H1 (cell line): ENCODE results near the gene GSG1L. TPM values are rescaled to one million over a fixed set of nuclear protein-coding genes. Genes with fewer than 3 reads are reported as not detected.
A peak's percentile ranks its signal among the peaks of the same experiment; 100 is the strongest.

Experiments
- CTCF ChIA-PET: fragments of 300-600 bp; sonication (Branson Sonifier 250); formaldehyde crosslinking; loops from one replicate; lab custom pipeline; 2021; ENCODE audit not compliant: partially characterized antibody; lab: Charles Lee
- POLR2A ChIA-PET: fragments of 300-600 bp; sonication (Branson Sonifier 250); formaldehyde crosslinking; loops from one replicate; lab custom pipeline; 2021; ENCODE audit warnings: inconsistent platforms; ENCODE audit not compliant: partially characterized antibody; lab: Charles Lee
- DNase-seq, 2 experiments: peaks; one replicate each; pipeline versions ENCODE4 v3.0.0 to v3.0.0-alpha.2; 2010 to 2022; ENCODE audit warnings: low spot score in 2 of 2, low read depth in 1 of 2, mixed read lengths in 1 of 2
- FAIRE-seq: peaks from 2 replicates; lab custom pipeline; 2011; peaks lifted over from hg19 to GRCh38; lab: Jason Lieb, UNC
- H2AFZ ChIP-seq: 2 replicates; pipeline ENCODE4 v1.8.1; 2012; ENCODE audit warnings: low read length, inconsistent platforms
- H2AK5ac ChIP-seq: 2 replicates; pipeline ENCODE4 v1.6.1; 2013; ENCODE audit warnings: low read depth, low read length
- H2BK120ac ChIP-seq: replicated peaks from 2 replicates; pipeline ENCODE3; 2013; ENCODE audit warnings: low read depth, low read length, inconsistent platforms
- H2BK12ac ChIP-seq: 2 replicates; pipeline ENCODE4 v1.6.1; 2013; ENCODE audit warnings: low read depth, low read length
- H2BK15ac ChIP-seq: 2 replicates; pipeline ENCODE4 v1.6.1; 2013; ENCODE audit warnings: low read length
- H2BK20ac ChIP-seq: 2 replicates; pipeline ENCODE4 v1.6.1; 2013; ENCODE audit warnings: low read length
- H2BK5ac ChIP-seq: 2 replicates; pipeline ENCODE4 v1.6.1; 2013; ENCODE audit warnings: low read depth, low read length
- H3K14ac ChIP-seq: 2 replicates; pipeline ENCODE4 v1.6.1; 2013; ENCODE audit warnings: inconsistent platforms; ENCODE audit not compliant: insufficient read length
- H3K18ac ChIP-seq: 2 replicates; pipeline ENCODE4 v1.6.1; 2013; ENCODE audit warnings: low read length; ENCODE audit errors: extremely low read depth
- H3K23ac ChIP-seq: 2 replicates; pipeline ENCODE4 v1.6.1; 2013; ENCODE audit warnings: inconsistent platforms; ENCODE audit not compliant: insufficient read length
- H3K23me2 ChIP-seq: 2 replicates; pipeline ENCODE4 v1.6.1; 2013; ENCODE audit warnings: low read depth, low read length
- H3K27ac ChIP-seq: 2 replicates; pipeline ENCODE4 v1.6.1; 2011; ENCODE audit warnings: low read depth, low read length, inconsistent platforms
- H3K27me3 ChIP-seq, 4 experiments: replicated peaks in 1 of 4; 1 replicate in 1 of 4; 2 replicates in 3 of 4; pipeline versions ENCODE4 v1.6.1 to v1.8.1; 2011 to 2013; ENCODE audit warnings: low read length in 3 of 4, mild to moderate bottlenecking in 3 of 4, inconsistent platforms in 2 of 4, mixed read lengths in 2 of 4, moderate library complexity in 1 of 4; ENCODE audit not compliant: control insufficient read depth in 3 of 4, insufficient read depth in 3 of 4; ENCODE audit errors: extremely low read depth in 1 of 4
- H3K36me3 ChIP-seq, 4 experiments: 2 replicates each; pipeline versions ENCODE4 v1.6.1 to v1.8.1; 2011 to 2013; ENCODE audit warnings: mild to moderate bottlenecking in 4 of 4, low read length in 3 of 4, moderate library complexity in 2 of 4, control low read depth in 1 of 4, inconsistent platforms in 1 of 4; ENCODE audit not compliant: insufficient read depth in 4 of 4, control insufficient read depth in 2 of 4
- H3K4ac ChIP-seq: replicated peaks from 2 replicates; pipeline ENCODE3; 2013; ENCODE audit warnings: low read length, low read depth, mixed read lengths, inconsistent platforms; ENCODE audit not compliant: insufficient read length
- H3K4me1 ChIP-seq, 4 experiments: replicated peaks in 1 of 4; 1 replicate in 1 of 4; 2 replicates in 3 of 4; pipeline versions ENCODE4 v1.6.1 to v1.8.1; 2011 to 2013; ENCODE audit warnings: low read length in 3 of 4, inconsistent platforms in 2 of 4, mixed read lengths in 1 of 4; ENCODE audit not compliant: insufficient read depth in 4 of 4, control insufficient read depth in 3 of 4
- H3K4me2 ChIP-seq, 2 experiments: 2 replicates each; pipeline versions ENCODE4 v1.6.1 to v1.8.1; 2011 to 2013; ENCODE audit warnings: low read depth in 2 of 2, low read length in 2 of 2, control low read depth in 1 of 2, inconsistent platforms in 1 of 2, mild to moderate bottlenecking in 1 of 2; ENCODE audit not compliant: insufficient read depth in 1 of 2
- H3K4me3 ChIP-seq, 4 experiments: fragments of 200-600, 300-600 bp in 1 of 4; sonication (generic), shearing (Covaris generic), sonication (Bioruptor Twin) in 1 of 4; 2 replicates each; pipeline versions ENCODE4 v1.5.1 to v1.8.1; 2011 to 2016; ENCODE audit warnings: low read length in 4 of 4, low read depth in 3 of 4, control low read depth in 2 of 4, inconsistent platforms in 2 of 4, mild to moderate bottlenecking in 2 of 4, mixed read lengths in 1 of 4, moderate library complexity in 1 of 4; ENCODE audit not compliant: insufficient read depth in 2 of 4; ENCODE audit errors: extremely low read depth in 1 of 4
- H3K56ac ChIP-seq: replicated peaks from 2 replicates; pipeline ENCODE3; 2013; ENCODE audit warnings: low read depth, mild to moderate bottlenecking, mixed read lengths, low read length, inconsistent platforms; ENCODE audit not compliant: insufficient read length
- H3K79me1 ChIP-seq: 2 replicates; pipeline ENCODE4 v1.6.1; 2013; ENCODE audit warnings: low read depth, low read length, control low read depth
- H3K79me2 ChIP-seq, 2 experiments: 2 replicates each; pipeline versions ENCODE4 v1.6.1 to v1.8.1; 2012 to 2013; ENCODE audit warnings: low read length in 2 of 2, mild to moderate bottlenecking in 2 of 2, inconsistent platforms in 1 of 2; ENCODE audit not compliant: insufficient read depth in 2 of 2, control insufficient read depth in 1 of 2
- H3K9ac ChIP-seq, 4 experiments: replicated peaks in 1 of 4; 1 replicate in 1 of 4; 2 replicates in 3 of 4; pipeline versions ENCODE4 v1.6.1 to v1.8.1; 2011 to 2013; ENCODE audit warnings: low read depth in 3 of 4, low read length in 3 of 4, control low read depth in 2 of 4, mild to moderate bottlenecking in 2 of 4, moderate library complexity in 2 of 4, inconsistent platforms in 1 of 4; ENCODE audit errors: extremely low read depth in 1 of 4
- H3K9me3 ChIP-seq, 2 experiments: 2 replicates each; pipeline versions ENCODE4 v1.6.1 to v1.8.1; 2012 to 2013; ENCODE audit warnings: mild to moderate bottlenecking in 2 of 2, moderate library complexity in 2 of 2, control low read depth in 1 of 2, inconsistent platforms in 1 of 2, low read depth in 1 of 2, low read length in 1 of 2, mixed read lengths in 1 of 2; ENCODE audit not compliant: insufficient read depth in 2 of 2
- H4K20me1 ChIP-seq, 2 experiments: replicated peaks in 1 of 2; 2 replicates each; pipeline versions ENCODE3 to v1.8.1; 2011 to 2013; ENCODE audit warnings: inconsistent platforms in 2 of 2, low read length in 2 of 2, mild to moderate bottlenecking in 1 of 2; ENCODE audit not compliant: insufficient read depth in 2 of 2, control insufficient read depth in 1 of 2
- H4K5ac ChIP-seq: 2 replicates; pipeline ENCODE4 v1.6.1; 2013; ENCODE audit warnings: low read length, low read depth, mixed read lengths, inconsistent platforms; ENCODE audit not compliant: insufficient read length
- H4K8ac ChIP-seq: 2 replicates; pipeline ENCODE4 v1.8.0; 2013; ENCODE audit warnings: mild to moderate bottlenecking, moderate library complexity, low read length, inconsistent platforms; ENCODE audit not compliant: insufficient read depth; ENCODE audit errors: extremely low read depth
- H4K91ac ChIP-seq: replicated peaks from 2 replicates; pipeline ENCODE3; 2013; ENCODE audit warnings: low read length, mixed read lengths, inconsistent platforms; ENCODE audit not compliant: insufficient read length
- ASH2L ChIP-seq: fragments of 200-600, 300-600 bp; sonication (generic); IDR thresholded peaks from one replicate; pipeline ENCODE4 v1.7.1; 2017; ENCODE audit warnings: low read length
- MAX ChIP-seq: IDR thresholded peaks from 2 replicates; pipeline ENCODE4 v1.6.1; 2012; ENCODE audit warnings: inconsistent platforms
- SP2 ChIP-seq: IDR thresholded peaks from 2 replicates; pipeline ENCODE4 v1.6.1; 2012; ENCODE audit warnings: mild to moderate bottlenecking, low read length, inconsistent platforms
- WGBS, 2 experiments: shearing (Covaris generic) in 1 of 2; methylation state at CpG; one replicate each; pipeline versions ENCODE4 v1.1.6 to v1.1.7; 2013 to 2015; ENCODE audit warnings: low lambda C conversion rate in 2 of 2, mixed read lengths in 2 of 2, inconsistent platforms in 1 of 2, low coverage in 1 of 2, missing lambda C conversion rate in 1 of 2; ENCODE audit not compliant: insufficient replicate concordance in 2 of 2, insufficient coverage in 1 of 2, insufficient read length in 1 of 2; ENCODE audit errors: extremely low coverage in 1 of 2, missing lambda C conversion rate in 1 of 2; 5-methylcytosine and 5-hydroxymethylcytosine counted together
- polyA plus RNA-seq, 7 experiments: library from polyadenylated mRNA; depleted of rRNA in 3 of 7; stranded (reverse) in 5 of 7; unstranded in 2 of 7; fragments of >200 nt in 5 of 7; fragments of 200-250 nt in 2 of 7; gene quantifications; 1 replicate in 5 of 7; 2 replicates in 1 of 7; 4 replicates in 1 of 7; pipeline versions ENCODE4 v1.2.1 to v1.2.3, GENCODE V29; 2011 to 2013; ENCODE audit warnings: missing spikeins in 2 of 7, mixed read lengths in 2 of 7
- total RNA-seq: library from RNA; stranded (reverse); fragmentation: NEBNext Ultra II Directional; extraction: Animal tissue kit (Norgen Biotek cat#: 25700); gene quantifications from 2 replicates; pipeline ENCODE4 v1.2.1, GENCODE V29; 2021

The GSG1L gene
- total and polyA plus RNA-seq, 2 of the 8 experiments (the other 6 are each of a cell fraction or from before 2014, with no cell fraction given), result 0.71 to 1.1 TPM

DNA sequence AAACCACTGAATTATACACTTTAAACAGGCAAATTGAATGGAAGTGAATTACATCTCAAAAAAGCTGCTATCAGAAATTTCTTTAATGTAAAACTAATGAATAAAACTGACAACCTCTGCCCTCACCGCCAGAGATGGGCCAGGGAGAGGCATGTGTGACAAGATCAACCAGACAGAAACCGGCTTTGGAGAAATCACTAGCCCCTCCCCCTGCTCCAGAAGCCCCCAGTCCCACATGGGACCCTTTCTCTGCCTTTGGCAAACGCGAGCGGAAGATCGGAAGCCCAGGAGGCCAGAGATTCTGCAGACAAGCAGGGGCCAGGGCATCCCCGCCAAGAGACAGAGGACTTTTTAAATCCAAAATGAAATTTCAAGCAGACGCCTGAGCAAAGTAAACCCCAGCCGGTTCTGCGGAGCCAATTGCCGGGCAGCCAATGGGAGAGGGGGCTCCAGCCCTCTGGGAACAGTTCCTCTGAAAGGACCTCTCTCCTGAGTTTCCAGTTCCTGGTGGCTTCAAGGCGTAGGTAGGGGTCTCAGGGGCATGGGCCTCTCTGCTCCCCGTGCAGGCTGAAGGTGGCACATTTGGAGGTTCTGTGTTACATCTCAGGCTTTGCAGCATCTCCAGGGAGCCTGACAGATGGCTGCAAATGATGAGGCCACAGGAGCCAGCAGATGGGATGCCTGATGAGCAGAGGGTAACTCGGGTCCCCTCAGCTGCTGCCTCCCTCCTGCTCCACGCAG, 118.1 kb downstream of the GSG1L start:
- WGBS, 2 experiments, result 74% methylated on average over 15 of the region's 15 CpGs; no CpG with 5 or more reads in 1 of the 2 experiments
- POLR2A ChIA-PET, result interaction anchor here (1.1 kb wide), 1 partner anchor 16 kb away, joined by 5 read pairs; no protein-coding TSS in a partner anchor
- H2AFZ ChIP-seq, result peak overlapping the region; percentile 72; the same call in 1 of the 2 replicates

More for the DNA sequence above, 118.1 kb downstream of the GSG1L start:
- Histone ChIP-seq H3K79me1 (no peaks in the 10 kb centered on the region), H3K56ac (no peak overlapping the region), H3K4ac (no peak overlapping the region), H2BK15ac (no peak overlapping the region), H3K4me3 (peak overlapping the region in 1 of 4 experiments; percentile 27; a peak in 1 of 8 replicates), H3K9me3 (no peaks in the 10 kb centered on the region), H3K14ac (no peak overlapping the region), H3K4me1 (no peaks in the 10 kb centered on the region), H4K20me1 (no peaks in the 10 kb centered on the region), H3K23me2 (no peaks in the 10 kb centered on the region; the same call in 1 of the 2 replicates), H3K27ac (no peak overlapping the region), H3K9ac (no peak overlapping the region), H2BK12ac (no peak overlapping the region), H4K8ac (peak overlapping the region; percentile 14), H3K36me3 (no peaks in the 10 kb centered on the region), H2AK5ac (no peak overlapping the region; the same call in 1 of the 2 replicates), H2BK120ac (no peak overlapping the region), H3K27me3 (no peaks in the 10 kb centered on the region), H3K79me2 (no peaks in the 10 kb centered on the region), H3K23ac (no peak overlapping the region), H4K5ac (no peak overlapping the region), H2BK5ac (no peak overlapping the region), H3K4me2 (no peak overlapping the region), H2BK20ac (no peak overlapping the region), H4K91ac (no peak overlapping the region), H3K18ac (no peak overlapping the region)
- peak in 1 of 2 experiments; percentile 51 for DNase-seq
- TF ChIP-seq ASH2L (no peak), MAX (no peak), SP2 (no peak)
- CTCF ChIA-PET, result interaction anchor here (0.7 to 1.9 kb wide), 2 partner anchors 23 to 27 kb away, joined by 3 to 7 read pairs; no protein-coding TSS in a partner anchor
- FAIRE-seq, result no peak
